Bronchial epithelial cell (primary cell): ENCODE measurements around the gene MRPL44. TPM values are rescaled to one million over a fixed set of nuclear protein-coding genes. Genes with fewer than 3 reads are reported as not detected.

Experiments used
- DNase-seq: peaks from one replicate; pipeline ENCODE4 v3.0.0-alpha.2; 2010; ENCODE audit warnings: low read depth
- FAIRE-seq: peaks from 2 replicates; lab custom pipeline; 2011; peaks lifted over from hg19 to GRCh38; lab: Jason Lieb, UNC
- H3K27me3 ChIP-seq: 2 replicates; pipeline ENCODE4 v1.5.1; 2011; ENCODE audit warnings: low read length; ENCODE audit not compliant: control insufficient read depth, insufficient read depth
- H3K36me3 ChIP-seq: 2 replicates; pipeline ENCODE4 v1.5.1; 2011; ENCODE audit warnings: low read length; ENCODE audit not compliant: control insufficient read depth, insufficient read depth
- H3K4me3 ChIP-seq: 2 replicates; pipeline ENCODE4 v1.5.1; 2011; ENCODE audit warnings: mild to moderate bottlenecking, low read depth, low read length, control low read depth
- CTCF ChIP-seq: IDR thresholded peaks from 2 replicates; pipeline ENCODE4 v1.5.1; 2011; ENCODE audit warnings: mild to moderate bottlenecking, moderate library complexity, low read length, control low read depth, inconsistent platforms; ENCODE audit not compliant: insufficient read depth, severe bottlenecking
- total RNA-seq: library from RNA; depleted of rRNA; stranded (reverse); fragments of >200 nt; gene quantifications from 2 replicates; pipeline ENCODE4 v1.2.1, GENCODE V29; 2014

The MRPL44 gene
- total RNA-seq, 1 donor from 2014 or later, result 32.9 TPM

GRCh38 chr2:223989206-223989855 is 32.1 kb downstream of the MRPL44 start:
- TF ChIP-seq CTCF, result peak; percentile 41
- Histone ChIP-seq H3K36me3 (no peaks in the 10 kb centered on the region), H3K27me3 (no peaks in the 10 kb centered on the region), H3K4me3 (no peak overlapping the region)
- DNase-seq (no peak), FAIRE-seq (no peak)

- TF ChIP-seq CTCF, result no peak
- no peaks in the 10 kb centered on the region for H3K36me3 ChIP-seq
- H3K27me3 ChIP-seq, result no peaks in the 10 kb centered on the region
- DNase-seq (no peak), FAIRE-seq (no peak)
- no peak overlapping the region for H3K4me3 ChIP-seq
Observed at GRCh38 chr2:223989856-223990232, 32.6 kb downstream of the MRPL44 start.

GRCh38 chr2:223991611-223992010 is 34.3 kb downstream of the MRPL44 start:
- H3K4me3 ChIP-seq, result no peak overlapping the region
- FAIRE-seq (no peak), DNase-seq (no peak)
- H3K27me3 ChIP-seq, result no peaks in the 10 kb centered on the region
- TF ChIP-seq CTCF, result no peak
- peaks cover 2% of the 10 kb centered on the region for H3K36me3 ChIP-seq

- peak; percentile 66 for TF ChIP-seq CTCF
- FAIRE-seq (no peak), DNase-seq (peak; percentile 77)
- H3K27me3 ChIP-seq, result no peaks in the 10 kb centered on the region
- H3K4me3 ChIP-seq, result no peak overlapping the region
- H3K36me3 ChIP-seq, result peaks cover 2% of the 10 kb centered on the region
Observed at GRCh38 chr2:223993634-223994232, 36.5 kb downstream of the MRPL44 start.

GRCh38 chr2:223994562-223995162 is 37.4 kb downstream of the MRPL44 start:
- Histone ChIP-seq H3K4me3 (no peak overlapping the region), H3K36me3 (peaks cover 2% of the 10 kb centered on the region), H3K27me3 (no peaks in the 10 kb centered on the region)
- no peak for TF ChIP-seq CTCF
- FAIRE-seq, result no peak
- no peak for DNase-seq

- Histone ChIP-seq H3K4me3 (no peak overlapping the region), H3K36me3 (peaks cover 4% of the 10 kb centered on the region), H3K27me3 (no peaks in the 10 kb centered on the region)
- no peak for FAIRE-seq
- DNase-seq, result peak; percentile 86
- no peak for TF ChIP-seq CTCF
Observed at GRCh38 chr2:223995569-223995968, 38.3 kb downstream of the MRPL44 start.
